SK-N-DZ (cell line): ENCODE measurements around the gene SMAD7.

Experiments used
- DNase-seq: peaks from one replicate; pipeline ENCODE4 v3.0.0-alpha.2; 2015; ENCODE audit warnings: low spot score

Gene SMAD7

DNA sequence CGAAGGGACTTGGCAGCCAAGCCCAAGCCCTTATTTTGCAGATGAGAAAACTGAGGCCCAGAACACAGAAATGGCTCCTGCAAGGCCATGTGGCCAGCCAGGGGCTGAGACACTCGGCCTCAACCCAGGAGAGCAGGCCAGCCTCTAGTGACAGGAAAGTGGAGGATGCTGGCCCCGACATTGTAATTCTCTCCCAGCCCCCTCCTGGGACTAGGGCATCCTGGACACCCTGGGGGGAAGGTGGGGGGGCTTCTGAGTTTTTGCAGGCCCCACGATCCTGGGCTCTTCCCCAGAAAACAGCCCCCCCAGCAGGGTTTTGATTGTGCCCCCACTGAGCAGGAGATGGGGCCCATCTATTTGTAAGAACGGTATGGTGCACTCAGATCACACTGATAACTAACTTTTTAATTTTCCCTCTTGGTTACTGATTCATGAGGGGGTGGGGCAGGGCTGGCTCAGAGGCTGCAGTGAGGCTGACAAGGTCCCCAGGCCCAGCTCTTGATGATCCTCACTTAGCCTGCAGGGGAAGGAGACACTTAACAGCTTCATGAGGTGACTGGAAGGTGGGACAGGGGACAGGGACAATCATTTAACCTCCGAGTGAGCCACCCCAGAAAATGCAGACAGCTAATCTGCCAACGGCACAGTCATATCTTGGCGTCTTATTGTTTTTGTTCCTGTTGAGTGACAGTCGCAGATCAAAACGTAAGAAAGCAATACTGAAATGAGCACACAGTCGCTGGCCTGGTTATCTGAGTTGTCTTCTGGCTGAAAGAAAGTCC, 18.9 kb downstream of the SMAD7 start:
- DNase-seq: peak; percentile 43

DNA sequence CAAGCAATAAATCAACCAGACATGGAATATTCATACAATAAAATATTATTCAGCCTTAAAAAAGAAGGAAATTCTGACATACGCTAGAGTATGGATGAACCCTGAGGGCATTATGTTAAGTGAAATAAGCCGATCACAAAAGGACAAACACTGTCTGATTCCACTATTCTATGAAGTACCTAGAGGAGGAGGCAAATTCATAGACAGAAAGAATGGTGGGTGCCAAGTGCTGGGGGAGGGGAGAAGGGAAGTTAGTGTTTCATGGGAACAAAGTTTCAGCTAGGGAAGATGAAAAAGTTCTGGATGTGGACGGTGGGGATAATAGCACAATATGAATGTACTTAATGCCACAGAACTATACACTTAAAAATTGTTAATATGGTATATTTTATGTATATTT, 19.8 kb downstream of the SMAD7 start:
- DNase-seq: no peak

DNA sequence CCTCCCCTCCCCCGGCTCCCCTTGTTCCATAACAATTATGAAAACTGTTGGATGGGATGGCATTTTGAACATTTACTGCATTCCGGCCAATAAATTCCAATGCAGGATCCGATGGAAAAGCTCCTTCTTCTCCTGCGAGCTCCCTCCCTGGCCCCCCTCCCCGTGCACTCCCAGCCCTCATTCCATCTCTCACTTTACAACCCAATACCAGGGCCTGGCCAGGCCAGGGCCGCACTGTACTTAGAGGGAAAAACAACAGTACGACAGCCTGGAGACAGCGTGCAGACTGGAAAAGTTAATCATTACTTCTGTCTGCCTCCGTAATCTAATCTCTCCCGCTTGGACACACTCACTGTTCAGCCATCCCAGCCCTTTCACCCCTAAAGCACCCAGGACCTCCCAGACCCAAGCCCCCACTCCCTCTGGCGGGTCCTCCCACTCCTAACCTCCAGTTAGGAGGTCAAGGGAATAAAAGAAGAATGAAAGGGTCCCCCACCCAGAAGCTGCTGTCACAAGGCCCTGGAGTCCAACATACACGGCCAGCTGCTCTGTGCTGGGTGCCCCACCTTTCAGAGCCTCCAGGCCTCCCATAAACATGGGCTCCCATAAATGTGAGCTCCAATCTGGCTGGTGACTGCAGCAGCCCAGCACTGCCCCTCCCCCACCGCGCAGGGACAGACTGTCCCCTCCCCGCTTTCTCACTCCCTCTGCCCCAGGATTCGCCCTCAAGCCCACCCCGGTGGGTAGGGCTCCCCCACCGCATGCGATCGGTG, 20.6 kb downstream of the SMAD7 start:
- peak; percentile 57 for DNase-seq

DNA sequence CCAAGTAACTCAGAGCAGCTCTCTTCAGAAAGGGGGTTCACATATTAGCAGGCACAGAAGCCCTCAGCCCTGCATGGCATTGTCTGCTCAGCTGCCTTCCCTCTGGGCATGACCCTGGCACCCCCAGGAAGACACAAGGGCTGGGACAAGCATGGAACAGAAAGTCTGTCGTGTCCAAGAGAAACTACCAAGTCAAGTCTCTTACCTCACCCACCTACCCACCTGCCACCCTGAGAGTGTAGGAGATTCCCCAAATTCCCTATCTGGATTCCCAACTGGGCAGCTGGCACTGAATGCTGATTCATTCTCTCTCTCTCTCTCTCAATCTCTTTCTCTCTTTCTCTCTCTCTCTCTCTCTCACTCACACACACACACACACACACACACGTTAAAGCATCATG, 21.6 kb downstream of the SMAD7 start:
- no peak for DNase-seq

DNA sequence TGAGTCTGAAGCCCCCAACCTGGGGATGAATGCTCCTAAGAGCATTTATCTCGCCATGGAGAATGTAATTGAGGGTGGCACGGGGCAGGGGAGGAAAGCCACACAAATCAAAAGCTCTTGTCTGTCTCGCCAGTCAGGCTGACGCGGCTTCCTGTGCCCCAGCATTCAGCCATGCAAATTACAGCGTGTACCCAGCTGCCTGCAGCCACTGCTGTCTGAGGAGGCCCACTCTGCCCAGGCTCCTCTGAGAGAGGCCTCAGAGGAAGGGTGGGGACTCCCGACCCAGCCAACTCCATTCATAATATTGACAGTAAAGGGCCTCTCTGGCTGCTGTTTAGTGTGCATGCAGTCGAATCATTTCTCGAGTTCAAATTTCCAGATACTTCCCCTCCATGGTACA, 22.0 kb downstream of the SMAD7 start:
- no peak for DNase-seq

DNA sequence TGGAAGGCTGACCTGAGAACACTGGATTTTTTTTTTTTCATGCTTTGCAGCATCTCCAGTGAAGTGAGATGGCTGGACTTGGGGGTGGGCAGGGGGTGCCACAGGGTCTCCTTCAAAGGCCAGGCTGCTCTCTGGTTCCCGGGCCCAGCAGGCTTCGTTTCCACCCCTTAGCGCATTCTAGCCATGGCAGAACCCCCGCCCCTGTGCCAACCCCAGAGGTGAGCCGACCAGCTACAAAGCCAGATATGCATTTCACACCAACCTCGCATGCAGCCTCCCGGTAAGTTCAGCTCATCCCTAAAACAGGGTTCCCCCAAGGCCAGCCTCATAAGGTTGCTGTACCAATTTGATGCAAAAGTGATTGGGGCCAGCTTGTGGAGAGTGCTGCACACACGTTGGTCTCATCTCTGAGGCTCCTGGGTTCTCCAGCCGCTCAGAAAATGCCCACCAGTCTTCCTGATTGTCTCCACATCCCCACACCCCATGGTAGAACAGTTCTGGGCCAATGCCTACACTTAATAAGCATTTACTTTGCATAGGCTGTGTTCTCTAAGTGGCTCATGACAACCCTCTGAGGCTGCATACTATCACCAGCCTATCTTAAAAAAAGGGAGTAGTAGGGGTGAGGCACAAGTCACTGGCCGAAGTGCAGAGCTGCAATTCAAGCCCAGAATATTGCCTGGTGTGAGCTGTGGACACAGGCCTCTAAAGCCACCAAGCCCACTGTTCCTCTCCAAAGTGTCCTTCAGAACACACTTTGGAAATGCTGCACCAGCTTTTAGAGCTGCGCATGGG, 23.3 kb downstream of the SMAD7 start:
- no peak for DNase-seq

DNA sequence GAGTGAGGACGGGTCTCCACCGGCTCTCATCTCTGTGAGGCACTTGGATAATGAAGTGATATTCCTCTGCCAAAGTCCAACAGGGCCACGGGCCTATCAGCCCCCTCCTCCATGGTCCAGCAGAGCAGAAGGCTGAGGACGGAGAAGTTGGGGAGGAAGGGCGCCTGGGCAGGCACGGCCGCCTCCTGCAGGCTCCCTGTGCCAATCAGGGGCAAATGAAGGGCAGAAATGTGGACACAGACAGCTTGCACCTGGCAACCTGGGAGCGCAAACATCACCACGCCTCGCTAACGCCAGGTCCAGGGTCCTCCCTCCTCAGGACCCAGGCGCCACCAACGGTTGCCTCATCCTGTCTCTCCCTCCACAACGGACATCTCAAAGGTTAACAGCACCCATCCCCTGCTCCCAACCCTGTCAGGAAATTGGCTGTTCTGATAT, 24.3 kb downstream of the SMAD7 start:
- no peak for DNase-seq

DNA sequence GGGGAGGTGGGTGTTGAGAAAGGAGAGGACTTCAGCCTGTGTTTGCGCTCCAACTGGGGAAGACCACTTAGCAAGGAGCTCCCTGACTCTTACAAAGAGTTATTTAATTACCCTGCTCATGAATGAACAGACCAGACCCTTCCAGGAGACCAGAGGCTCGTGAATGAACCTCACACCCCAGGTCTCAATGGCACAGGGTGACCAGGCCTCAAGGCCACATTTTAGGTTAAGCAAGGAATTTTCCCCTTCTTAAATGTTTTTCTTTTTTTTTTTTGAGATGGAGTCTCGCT, 25.3 kb downstream of the SMAD7 start:
- peak; percentile 53 for DNase-seq

DNA sequence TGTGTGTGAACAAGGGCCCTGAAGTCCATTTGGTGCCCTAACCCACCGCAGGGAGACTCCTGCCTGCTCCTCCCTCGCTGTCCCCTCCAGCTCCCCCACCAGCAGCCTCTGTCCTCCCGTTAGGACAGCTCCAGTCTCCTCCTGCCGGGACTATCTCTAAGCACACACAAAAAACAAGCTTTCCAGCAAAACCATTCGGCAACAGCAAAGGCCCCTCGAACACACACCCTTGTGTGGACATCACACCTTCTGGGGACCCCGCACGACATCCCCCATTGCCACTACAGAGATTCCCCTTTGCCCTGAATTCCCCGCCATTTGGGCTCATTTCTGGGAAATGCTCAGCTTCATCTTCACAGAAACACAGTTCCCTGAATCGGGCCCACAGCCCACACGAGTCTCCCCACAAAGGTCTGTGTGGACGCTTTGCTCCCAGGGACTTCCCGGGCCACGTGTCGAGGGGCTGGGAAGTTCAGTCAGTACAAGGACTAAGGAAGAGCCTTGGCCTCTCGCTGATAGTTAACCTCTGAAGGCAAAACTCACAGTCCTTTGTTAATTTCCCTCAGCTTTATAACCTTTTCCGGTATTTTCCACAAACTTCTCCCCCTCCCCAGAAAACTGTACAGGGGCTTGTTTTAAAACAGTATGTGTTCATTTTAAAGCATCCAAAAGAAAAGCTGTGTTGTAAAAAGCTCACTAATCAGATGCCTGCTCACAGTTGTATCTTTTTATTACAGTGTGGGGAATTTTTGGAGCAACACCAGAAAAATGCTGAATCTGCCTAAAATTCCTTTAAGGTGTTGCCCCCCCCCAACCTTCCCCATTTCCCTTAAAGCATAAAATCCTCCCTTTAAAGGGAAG, 25.9 kb downstream of the SMAD7 start:
- no peak for DNase-seq

DNA sequence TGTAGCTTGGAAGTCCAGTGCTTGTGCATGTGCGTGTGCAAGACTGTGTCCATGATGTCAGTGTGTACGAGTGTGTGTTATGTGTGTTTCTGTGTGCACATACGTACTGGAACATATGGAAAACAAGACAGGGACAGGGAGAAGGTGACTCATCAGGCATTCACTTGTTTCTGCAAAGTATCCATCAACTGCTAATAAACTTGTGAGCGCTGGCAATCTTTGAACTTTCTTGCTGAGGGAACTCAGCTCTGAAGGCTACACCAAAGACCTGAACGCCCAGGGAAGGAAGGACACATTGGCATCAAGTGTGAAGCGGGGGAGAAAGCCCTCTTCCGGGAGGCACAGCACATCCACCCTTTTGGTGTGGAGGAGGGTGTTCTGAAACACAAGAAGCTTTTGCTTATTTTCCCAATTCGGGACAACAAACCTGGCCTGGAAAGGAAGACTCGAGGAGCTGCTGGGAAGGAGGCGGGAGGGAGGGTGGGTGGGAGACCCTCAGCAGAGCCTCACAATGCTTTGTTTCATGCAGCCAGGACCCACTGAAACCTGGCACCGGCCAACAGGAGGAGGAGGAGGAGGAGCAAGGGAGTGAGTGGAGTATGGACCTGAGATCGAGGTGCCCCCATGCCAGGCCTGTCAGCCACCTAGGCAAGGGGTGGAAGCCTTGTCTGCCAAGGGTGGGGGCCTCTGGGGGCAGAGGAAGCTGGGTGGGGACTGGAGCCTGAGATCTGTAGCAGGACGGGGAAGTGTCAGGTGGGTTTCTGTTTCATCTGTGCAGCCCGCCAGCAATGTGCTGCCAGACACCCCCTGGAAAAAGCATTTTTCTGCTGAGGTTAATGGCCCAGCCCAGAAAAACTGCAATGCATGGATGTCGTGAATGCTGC, 26.8 kb downstream of the SMAD7 start:
- DNase-seq: no peak

DNA sequence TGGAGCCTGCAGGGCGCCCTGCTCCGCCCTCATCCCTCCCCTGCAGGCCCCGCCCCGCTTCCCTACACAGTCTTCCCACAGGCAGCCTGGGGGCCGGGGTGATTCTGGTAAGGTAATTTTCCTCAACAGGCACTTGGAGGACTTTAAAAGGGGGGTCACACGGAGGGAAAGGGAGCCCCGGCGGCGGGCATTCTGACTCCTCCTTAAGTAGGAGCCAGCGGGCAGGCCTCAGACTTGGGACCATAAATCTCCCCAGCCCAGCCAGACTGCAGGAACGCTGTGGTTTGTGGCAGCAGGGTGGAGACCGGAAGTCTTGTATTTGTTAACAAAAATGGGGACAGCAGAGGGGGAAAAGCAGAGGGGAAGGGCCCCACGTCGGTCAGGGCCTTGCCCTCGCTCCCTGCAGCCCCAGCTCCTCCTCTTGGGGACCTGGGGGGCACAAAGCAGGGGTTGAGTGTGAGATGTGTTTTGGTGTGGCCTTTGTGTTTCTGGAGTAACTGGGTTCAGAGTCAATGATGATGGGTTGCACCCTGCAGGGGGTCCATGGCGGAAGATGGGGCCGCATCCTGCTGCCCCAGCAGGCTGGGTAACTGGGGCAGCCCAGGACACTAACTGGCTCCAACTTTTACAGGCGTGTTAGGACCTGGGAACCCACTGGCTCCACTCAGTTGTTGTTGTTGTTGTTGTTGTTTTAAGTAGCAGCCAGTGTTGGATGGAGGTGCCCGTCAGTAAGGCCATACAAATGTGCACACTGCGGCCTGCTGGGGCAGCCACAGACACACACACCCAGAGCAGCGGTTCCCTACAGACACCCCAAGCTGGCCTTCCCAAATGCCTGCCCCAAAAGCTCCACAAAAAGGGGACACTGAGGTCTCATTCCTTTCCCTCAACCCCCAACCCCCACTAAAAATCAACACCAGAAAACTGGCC, 27.7 kb downstream of the SMAD7 start:
- DNase-seq: no peak

DNA sequence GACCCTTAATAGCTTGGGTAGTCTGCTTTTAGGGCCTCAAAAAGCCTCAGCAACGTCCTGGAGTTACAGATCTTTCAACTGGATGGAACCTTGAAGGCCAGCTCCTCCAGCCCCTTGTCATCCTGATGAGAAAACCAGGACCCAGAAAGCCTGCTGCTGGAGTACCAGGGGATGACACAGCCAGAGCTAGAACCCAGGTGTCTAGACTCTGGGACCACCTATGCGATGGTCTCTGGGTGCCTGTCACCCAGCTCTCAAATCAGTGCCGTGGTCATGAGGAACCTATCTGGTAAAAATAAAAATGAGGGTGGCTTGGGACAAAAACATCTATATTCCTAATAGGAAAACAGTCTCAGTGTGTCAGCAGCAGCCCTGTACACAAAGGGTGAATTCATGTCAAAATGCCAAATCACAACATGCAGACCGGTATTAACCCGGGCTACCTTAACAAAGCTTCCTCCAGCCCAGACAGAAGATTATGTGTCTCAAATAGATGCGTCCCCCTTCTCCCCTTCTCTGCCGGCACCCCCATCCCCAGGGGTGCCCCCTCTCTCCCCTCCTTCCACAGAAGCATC, 28.5 kb downstream of the SMAD7 start:
- DNase-seq: no peak

DNA sequence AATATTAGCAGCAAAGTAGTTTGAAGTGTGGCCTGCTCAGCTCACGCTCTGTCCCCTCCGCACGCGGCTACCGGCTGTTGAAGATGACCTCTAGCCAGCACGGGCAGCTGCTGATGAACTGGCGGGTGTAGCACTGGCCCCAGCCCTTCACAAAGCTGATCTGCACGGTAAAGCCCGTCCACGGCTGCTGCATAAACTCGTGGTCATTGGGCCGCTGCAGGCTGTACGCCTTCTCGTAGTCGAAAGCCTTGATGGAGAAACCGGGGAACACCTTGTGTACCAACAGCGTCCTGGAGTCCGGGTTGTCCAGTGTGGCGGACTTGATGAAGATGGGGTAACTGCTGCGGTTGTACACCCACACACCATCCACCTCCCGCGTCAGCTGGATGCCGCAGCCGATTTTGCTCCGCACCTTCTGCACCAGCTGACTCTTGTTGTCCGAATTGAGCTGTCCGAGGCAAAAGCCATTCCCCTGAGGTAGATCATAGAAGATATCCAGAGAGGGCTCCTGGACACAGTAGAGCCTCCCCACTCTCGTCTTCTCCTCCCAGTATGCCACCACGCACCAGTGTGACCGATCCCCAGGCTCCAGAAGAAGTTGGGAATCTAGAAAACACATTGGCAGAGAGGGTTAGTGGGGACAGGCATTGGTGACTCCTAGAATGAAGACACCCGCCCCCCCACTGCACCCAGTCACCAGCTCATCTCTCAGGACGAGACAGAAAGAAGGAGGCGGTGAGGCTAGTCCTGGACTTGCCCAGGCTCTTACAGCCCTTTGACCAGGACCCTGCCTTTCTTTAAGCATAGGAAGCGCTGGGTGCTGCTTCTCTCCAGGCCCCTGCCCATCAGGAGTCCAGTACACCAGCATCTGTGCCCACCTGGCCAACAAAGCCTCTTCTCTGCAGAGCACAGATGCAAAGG, 29.2 kb downstream of the SMAD7 start:
- DNase-seq: no peak

DNA sequence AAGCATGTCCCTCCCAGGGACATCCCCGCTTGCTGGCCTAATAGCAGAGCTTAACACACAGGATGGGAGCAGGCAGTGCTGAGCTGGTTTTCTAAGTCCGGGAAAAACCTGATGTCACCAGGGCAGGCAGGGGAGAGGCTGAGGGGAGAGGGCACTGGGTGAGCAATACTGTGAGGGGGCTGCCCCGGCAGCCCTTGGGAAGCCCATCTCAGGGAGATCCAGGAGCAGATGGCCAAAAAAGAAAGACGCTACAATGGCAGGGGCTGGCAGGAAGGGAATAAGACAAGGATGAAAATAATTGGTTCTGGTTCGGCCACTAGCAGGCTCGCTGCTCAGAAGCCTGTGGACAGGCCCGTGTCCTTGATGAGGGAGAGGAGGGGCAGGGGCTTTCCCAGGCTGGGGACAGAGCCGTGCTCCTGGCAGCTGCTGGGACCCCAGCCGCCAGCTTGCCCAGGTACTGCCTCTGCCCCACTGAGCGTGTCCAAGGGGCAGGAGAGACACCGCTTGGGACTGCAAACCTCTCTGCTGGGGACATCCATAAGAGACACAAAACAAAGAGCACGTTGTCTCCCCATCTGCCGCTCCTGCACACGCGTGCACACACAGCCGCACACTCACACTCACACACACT, 30.2 kb downstream of the SMAD7 start:
- DNase-seq: no peak

DNA sequence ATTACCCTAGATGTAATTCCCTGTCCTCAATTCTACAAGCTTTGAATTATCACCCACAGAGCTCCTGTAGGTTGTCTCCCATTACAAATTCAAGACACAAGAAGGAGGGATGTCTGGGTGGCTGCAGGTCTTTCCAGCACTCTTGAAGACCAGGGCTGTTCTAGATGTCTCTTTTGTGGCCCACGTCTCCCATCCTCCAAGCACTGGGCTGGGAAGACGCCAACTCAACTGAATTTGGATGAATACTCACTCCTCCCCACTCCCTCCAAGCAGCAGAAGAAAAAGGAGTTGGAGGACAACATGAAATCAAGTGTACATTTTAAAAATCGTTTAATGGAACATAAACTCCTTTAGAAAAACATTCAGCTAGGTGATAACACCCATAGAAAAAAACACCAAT, 31.2 kb downstream of the SMAD7 start:
- no peak for DNase-seq

DNA sequence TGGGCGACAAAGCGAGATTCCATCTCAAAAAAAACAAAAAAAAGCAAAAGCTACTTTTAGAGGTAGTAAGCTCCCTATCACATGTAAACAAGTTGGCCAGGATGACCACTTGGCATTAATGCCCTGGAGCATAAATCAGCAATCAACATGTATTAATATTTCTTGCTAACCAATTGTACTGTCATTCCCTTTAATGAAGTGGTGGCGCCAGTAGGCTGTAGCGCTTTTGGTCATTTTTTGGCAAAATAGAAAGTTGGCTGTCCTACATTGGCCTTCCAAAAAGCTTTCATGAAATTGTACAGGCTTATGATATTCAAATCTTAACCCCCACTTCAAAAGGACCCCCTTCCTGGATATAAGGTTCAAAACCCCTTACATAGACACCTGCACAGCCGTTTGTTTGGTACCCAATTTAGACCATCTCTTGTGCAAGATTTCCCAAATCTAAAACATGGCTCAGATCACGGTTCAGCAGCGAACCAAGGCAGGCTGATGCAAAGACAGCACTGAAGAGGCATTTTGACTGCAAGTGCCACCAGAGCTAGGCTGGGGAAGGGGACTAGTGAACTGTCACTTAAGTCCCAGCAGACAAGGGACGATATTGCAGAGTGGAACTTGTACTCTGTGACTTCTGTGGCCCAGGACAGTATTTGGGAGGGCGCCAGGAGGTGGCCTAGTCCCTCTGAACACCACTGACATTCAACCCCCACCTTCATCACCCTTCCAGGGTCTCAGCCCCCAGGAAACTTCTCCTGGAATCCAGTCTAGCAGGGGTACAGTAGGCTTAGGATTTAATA, 31.9 kb downstream of the SMAD7 start:
- no peak for DNase-seq
